IPS-20b (cell line): ENCODE results near the gene BRINP3.

Experiments
- H3K27ac ChIP-seq: one replicate; pipeline ENCODE4 v1.5.1; 2013; ENCODE audit warnings: low read length
- H3K27me3 ChIP-seq: 2 replicates; pipeline ENCODE4 v1.6.1; 2013; ENCODE audit warnings: mild to moderate bottlenecking, low read length, inconsistent platforms; ENCODE audit not compliant: insufficient read depth
- H3K36me3 ChIP-seq: 2 replicates; pipeline ENCODE4 v1.6.1; 2013; ENCODE audit warnings: low read depth, mild to moderate bottlenecking, inconsistent platforms, low read length, moderate library complexity; ENCODE audit not compliant: insufficient read depth
- H3K4me1 ChIP-seq: 2 replicates; pipeline ENCODE4 v1.6.1; 2013; ENCODE audit warnings: mild to moderate bottlenecking, control low read depth, inconsistent platforms, low read length, moderate library complexity; ENCODE audit not compliant: insufficient read depth
- H3K4me3 ChIP-seq: 2 replicates; pipeline ENCODE4 v1.5.1; 2013; ENCODE audit warnings: mild to moderate bottlenecking, low read length, inconsistent platforms
- H3K9ac ChIP-seq: 2 replicates; pipeline ENCODE4 v1.6.1; 2013; ENCODE audit warnings: low read depth, mild to moderate bottlenecking, inconsistent platforms, low read length, moderate library complexity
- H3K9me3 ChIP-seq: 2 replicates; pipeline ENCODE4 v1.6.1; 2013; ENCODE audit warnings: mild to moderate bottlenecking, low read depth, low read length, inconsistent platforms; ENCODE audit not compliant: insufficient read depth

BRINP3 gene

GRCh38 chr1:190444464-190444863 lies 33.2 kb downstream of the BRINP3 start:
- Histone ChIP-seq H3K9ac (no peak overlapping the region), H3K27me3 (no peaks in the 10 kb centered on the region), H3K4me3 (no peak overlapping the region), H3K4me1 (peaks cover 3% of the 10 kb centered on the region; the same call in 1 of the 2 replicates), H3K9me3 (no peaks in the 10 kb centered on the region), H3K36me3 (no peaks in the 10 kb centered on the region), H3K27ac (no peak overlapping the region)

GRCh38 chr1:190439447-190439846 lies 38.2 kb downstream of the BRINP3 start:
- no peak overlapping the region for H3K9ac ChIP-seq
- no peaks in the 10 kb centered on the region for H3K27me3 ChIP-seq
- H3K9me3 ChIP-seq: no peaks in the 10 kb centered on the region

DNA sequence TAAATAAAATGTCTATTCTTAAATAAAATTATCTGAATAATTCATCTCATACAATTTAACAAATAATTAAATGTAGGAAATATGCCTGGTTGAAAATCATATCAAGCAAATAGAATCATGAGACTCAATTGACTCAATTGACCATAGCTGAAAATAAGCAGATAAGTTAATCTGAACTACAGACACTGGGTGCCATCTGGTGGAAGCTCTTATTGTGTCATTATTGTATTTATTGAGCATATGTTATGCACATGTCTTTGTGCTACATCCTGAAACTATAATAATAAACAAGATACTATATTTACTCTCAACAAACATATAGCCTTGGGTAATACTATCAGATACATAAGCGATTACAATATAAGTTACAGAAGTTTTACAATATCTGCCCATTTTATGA lies 41.0 kb downstream of the BRINP3 start:
- Histone ChIP-seq H3K4me1 (no peaks in the 10 kb centered on the region), H3K36me3 (no peaks in the 10 kb centered on the region), H3K27ac (no peak overlapping the region), H3K9me3 (no peaks in the 10 kb centered on the region), H3K9ac (no peak overlapping the region), H3K27me3 (no peaks in the 10 kb centered on the region), H3K4me3 (no peak overlapping the region)

More at GRCh38 chr1:190439447-190439846, 38.2 kb downstream of the BRINP3 start:
- Histone ChIP-seq H3K36me3 (no peaks in the 10 kb centered on the region), H3K27ac (no peak overlapping the region), H3K4me1 (no peaks in the 10 kb centered on the region), H3K4me3 (no peak overlapping the region)

GRCh38 chr1:190429932-190430331 lies 47.7 kb downstream of the BRINP3 start:
- Histone ChIP-seq H3K9ac (no peak overlapping the region), H3K9me3 (no peaks in the 10 kb centered on the region), H3K4me3 (no peak overlapping the region), H3K27ac (no peak overlapping the region), H3K27me3 (no peaks in the 10 kb centered on the region), H3K4me1 (no peaks in the 10 kb centered on the region), H3K36me3 (no peaks in the 10 kb centered on the region)

- Histone ChIP-seq H3K4me3 (no peak overlapping the region), H3K9ac (no peak overlapping the region), H3K4me1 (no peaks in the 10 kb centered on the region), H3K27ac (no peak overlapping the region), H3K36me3 (no peaks in the 10 kb centered on the region), H3K9me3 (no peaks in the 10 kb centered on the region), H3K27me3 (no peaks in the 10 kb centered on the region)
Observed at GRCh38 chr1:190429141-190429540, 48.5 kb downstream of the BRINP3 start.

GRCh38 chr1:190416239-190416638 lies 61.4 kb downstream of the BRINP3 start:
- H3K9ac ChIP-seq: no peak overlapping the region
- no peaks in the 10 kb centered on the region for H3K9me3 ChIP-seq
- H3K27me3 ChIP-seq: no peaks in the 10 kb centered on the region
- H3K4me1 ChIP-seq: no peaks in the 10 kb centered on the region
- no peaks in the 10 kb centered on the region for H3K36me3 ChIP-seq
- no peak overlapping the region for H3K27ac ChIP-seq
- no peak overlapping the region for H3K4me3 ChIP-seq

DNA sequence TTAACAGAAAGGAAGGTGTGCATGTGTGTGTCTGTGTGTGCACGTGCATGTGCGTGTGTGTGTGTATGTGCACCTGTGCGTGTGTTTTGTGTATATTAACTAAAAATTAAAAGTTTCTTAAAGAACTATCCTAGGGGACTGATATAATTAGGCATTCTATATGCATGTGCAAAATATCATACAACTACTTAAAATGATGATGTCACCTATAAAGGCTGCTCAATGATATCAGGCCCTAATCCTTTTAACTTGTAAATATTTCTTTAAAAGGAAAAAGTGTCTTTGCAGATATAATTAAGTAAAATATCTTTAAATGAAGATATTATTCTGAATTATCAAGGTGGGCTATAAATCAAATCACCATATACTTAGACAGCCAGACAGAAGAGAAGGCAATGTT lies 64.5 kb downstream of the BRINP3 start:
- no peak overlapping the region for H3K9ac ChIP-seq
- no peaks in the 10 kb centered on the region for H3K9me3 ChIP-seq
- no peak overlapping the region for H3K4me3 ChIP-seq
- H3K27me3 ChIP-seq: no peaks in the 10 kb centered on the region
- H3K4me1 ChIP-seq: no peaks in the 10 kb centered on the region
- H3K27ac ChIP-seq: no peak overlapping the region
- H3K36me3 ChIP-seq: no peaks in the 10 kb centered on the region

- no peaks in the 10 kb centered on the region for H3K36me3 ChIP-seq
- H3K4me1 ChIP-seq: no peaks in the 10 kb centered on the region
- H3K27ac ChIP-seq: no peak overlapping the region
- no peaks in the 10 kb centered on the region for H3K9me3 ChIP-seq
- H3K4me3 ChIP-seq: no peak overlapping the region
- H3K9ac ChIP-seq: no peak overlapping the region
- H3K27me3 ChIP-seq: no peaks in the 10 kb centered on the region
Observed at GRCh38 chr1:190403402-190403801, 74.3 kb downstream of the BRINP3 start.

GRCh38 chr1:190399233-190399632 lies 78.4 kb downstream of the BRINP3 start:
- H3K9ac ChIP-seq: no peak overlapping the region
- H3K4me3 ChIP-seq: no peak overlapping the region
- no peaks in the 10 kb centered on the region for H3K27me3 ChIP-seq
- H3K4me1 ChIP-seq: no peaks in the 10 kb centered on the region
- no peaks in the 10 kb centered on the region for H3K9me3 ChIP-seq
- no peaks in the 10 kb centered on the region for H3K36me3 ChIP-seq
- H3K27ac ChIP-seq: no peak overlapping the region

DNA sequence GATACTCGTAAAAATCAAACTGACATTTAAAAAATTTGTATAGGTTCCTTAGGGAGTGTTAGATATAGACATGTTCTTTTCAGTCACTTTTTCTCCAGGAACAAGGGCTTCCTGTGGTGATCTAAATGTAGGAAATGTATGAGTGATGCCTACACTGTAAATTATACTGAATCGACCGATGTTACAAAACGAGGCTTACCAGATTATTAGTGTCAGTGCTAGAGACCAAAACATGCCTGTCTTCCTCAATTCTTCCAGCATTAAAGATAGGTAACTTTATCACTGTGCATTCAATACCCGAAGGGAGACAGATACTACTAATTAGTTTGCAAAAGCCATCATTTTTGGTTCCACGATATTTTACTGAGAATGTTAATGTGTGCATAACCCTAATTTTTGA lies 86.1 kb downstream of the BRINP3 start:
- Histone ChIP-seq H3K36me3 (no peaks in the 10 kb centered on the region), H3K27me3 (no peaks in the 10 kb centered on the region), H3K9ac (no peak overlapping the region), H3K4me1 (no peaks in the 10 kb centered on the region), H3K27ac (no peak overlapping the region), H3K4me3 (no peak overlapping the region), H3K9me3 (no peaks in the 10 kb centered on the region)

DNA sequence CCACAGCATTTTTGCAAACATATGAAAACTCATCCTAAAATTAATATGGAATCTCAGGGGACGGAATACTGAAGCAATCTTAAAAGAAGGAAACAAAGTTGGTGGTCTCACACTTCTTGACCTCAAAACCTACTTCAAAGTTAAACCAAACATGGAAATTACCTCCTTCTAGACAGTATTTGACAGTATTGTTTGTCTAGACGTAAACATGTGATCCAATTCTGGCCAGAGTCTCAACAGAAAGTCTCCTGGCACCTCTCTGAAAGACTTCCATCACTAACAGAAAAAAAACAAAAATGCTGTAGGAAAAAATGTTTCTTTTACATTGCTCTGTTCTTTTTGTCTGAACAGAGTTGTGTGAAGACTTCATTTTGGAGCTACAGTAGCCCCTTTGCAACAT lies 99.7 kb downstream of the BRINP3 start:
- no peak overlapping the region for H3K4me3 ChIP-seq

GRCh38 chr1:190377294-190377693 lies 100.4 kb downstream of the BRINP3 start:
- H3K27me3 ChIP-seq: no peaks in the 10 kb centered on the region
- no peaks in the 10 kb centered on the region for H3K4me1 ChIP-seq
- no peaks in the 10 kb centered on the region for H3K36me3 ChIP-seq
- no peak overlapping the region for H3K27ac ChIP-seq
- H3K4me3 ChIP-seq: no peak overlapping the region
- no peaks in the 10 kb centered on the region for H3K9me3 ChIP-seq
- H3K9ac ChIP-seq: no peak overlapping the region

More for the DNA sequence above, 99.7 kb downstream of the BRINP3 start:
- no peaks in the 10 kb centered on the region for H3K4me1 ChIP-seq
- no peak overlapping the region for H3K27ac ChIP-seq
- H3K36me3 ChIP-seq: no peaks in the 10 kb centered on the region
- H3K9me3 ChIP-seq: no peaks in the 10 kb centered on the region
- no peak overlapping the region for H3K9ac ChIP-seq
- no peaks in the 10 kb centered on the region for H3K27me3 ChIP-seq

DNA sequence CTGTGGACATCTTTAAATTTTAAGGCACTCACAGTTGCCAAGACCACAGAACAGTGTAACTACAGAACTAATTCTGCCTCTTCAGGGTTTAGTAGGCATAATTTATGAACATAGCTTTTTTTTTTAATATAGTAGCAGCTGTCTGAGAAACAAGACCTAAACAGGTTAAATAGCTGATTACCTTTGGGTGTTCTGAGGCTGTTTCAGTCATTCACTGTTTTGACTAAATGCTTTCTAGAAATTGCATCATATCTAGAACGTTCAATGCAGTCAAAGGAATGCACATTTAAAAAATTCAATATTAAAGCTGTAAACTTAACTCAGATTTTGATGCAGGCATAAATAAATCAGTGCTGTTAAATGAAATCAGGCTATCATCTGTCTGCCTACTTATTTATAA lies 101.6 kb downstream of the BRINP3 start:
- H3K4me3 ChIP-seq: no peak overlapping the region
- no peak overlapping the region for H3K9ac ChIP-seq
- no peak overlapping the region for H3K27ac ChIP-seq

More for the DNA sequence above, 101.6 kb downstream of the BRINP3 start:
- H3K4me1 ChIP-seq: no peaks in the 10 kb centered on the region
- no peaks in the 10 kb centered on the region for H3K36me3 ChIP-seq
- H3K27me3 ChIP-seq: no peaks in the 10 kb centered on the region
- H3K9me3 ChIP-seq: no peaks in the 10 kb centered on the region
